H1 (cell line): ENCODE results near the gene PIGU. TPM values are rescaled to one million over a fixed set of nuclear protein-coding genes. Genes with fewer than 3 reads are reported as not detected.

Source experiments
- CHD2 ChIP-seq: IDR thresholded peaks from 2 replicates; pipeline ENCODE4 v1.6.1; 2012; ENCODE audit warnings: low read length, improper control_type of control experiment
- YY1 ChIP-seq: IDR thresholded peaks from 2 replicates; pipeline ENCODE4 v1.6.1; 2011; ENCODE audit warnings: low read depth, mild to moderate bottlenecking, low read length
- polyA plus RNA-seq, 7 experiments: library from polyadenylated mRNA; depleted of rRNA in 3 of 7; stranded (reverse) in 5 of 7; unstranded in 2 of 7; fragments of >200 nt in 5 of 7; fragments of 200-250 nt in 2 of 7; gene quantifications; 1 replicate in 5 of 7; 2 replicates in 1 of 7; 4 replicates in 1 of 7; pipeline versions ENCODE4 v1.2.1 to v1.2.3, GENCODE V29; 2011 to 2013; ENCODE audit warnings: missing spikeins in 2 of 7, mixed read lengths in 2 of 7
- total RNA-seq: library from RNA; stranded (reverse); fragmentation: NEBNext Ultra II Directional; extraction: Animal tissue kit (Norgen Biotek cat#: 25700); gene quantifications from 2 replicates; pipeline ENCODE4 v1.2.1, GENCODE V29; 2021

PIGU gene
- total and polyA plus RNA-seq, 2 of the 8 experiments (the other 6 are each of a cell fraction or from before 2014, with no cell fraction given): 28.3 to 117 TPM

DNA sequence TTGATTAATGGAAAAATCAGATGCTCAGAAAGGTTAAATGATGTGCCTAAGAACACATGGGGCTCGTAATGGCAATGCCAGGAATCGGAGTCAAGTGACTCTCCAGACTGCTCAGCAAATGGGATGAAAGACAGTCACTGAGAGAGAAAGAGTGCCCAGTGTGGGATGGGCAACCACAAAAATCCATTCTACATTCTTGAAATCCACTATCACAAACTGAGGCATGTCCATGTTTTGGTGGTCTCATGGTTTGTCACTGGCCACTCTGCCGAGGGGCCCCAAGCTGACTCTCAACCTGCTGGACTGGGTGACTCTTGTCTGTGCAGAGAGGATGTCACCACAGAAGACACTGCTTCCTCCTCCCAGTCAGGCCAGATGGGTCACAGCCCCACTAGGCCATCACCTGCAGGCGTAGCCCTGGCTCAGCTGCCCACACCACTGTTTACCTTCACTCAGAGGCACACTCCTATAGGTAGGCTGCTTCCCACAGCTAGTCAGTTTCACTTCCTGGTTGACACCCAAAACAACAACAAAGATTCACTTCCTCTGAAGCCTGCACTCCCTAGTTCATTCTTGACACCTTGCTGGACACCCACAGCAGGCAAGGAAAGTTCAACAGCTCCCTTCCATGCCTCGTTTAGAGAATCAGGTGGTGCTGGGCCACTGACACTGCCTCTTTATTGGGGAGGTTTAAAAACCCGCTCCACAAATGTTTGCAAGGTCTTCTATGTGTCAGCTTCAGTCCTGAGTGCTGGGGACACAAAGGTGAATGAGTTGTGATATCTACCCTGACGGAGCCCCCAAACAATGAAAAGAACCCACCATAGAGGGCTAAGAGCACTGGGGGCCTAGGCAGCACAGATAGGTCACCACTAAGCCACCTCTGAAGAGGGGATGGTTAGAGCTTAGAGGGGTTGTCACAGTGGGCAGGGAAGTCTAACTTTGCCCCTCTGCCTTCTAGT, 96.6 kb downstream of the PIGU start (continued):
- TF ChIP-seq CHD2: no peak
- no peak for TF ChIP-seq YY1
